ENCODE data around the gene TMEM59. TPM values are rescaled to one million over a fixed set of nuclear protein-coding genes. Genes with fewer than 3 reads are reported as not detected.
A peak's percentile ranks its signal among the peaks of the same experiment; 100 is the strongest.

The TMEM59 gene
- total RNA-seq, 1 experiment from 2014 or later, result 121 TPM

DNA sequence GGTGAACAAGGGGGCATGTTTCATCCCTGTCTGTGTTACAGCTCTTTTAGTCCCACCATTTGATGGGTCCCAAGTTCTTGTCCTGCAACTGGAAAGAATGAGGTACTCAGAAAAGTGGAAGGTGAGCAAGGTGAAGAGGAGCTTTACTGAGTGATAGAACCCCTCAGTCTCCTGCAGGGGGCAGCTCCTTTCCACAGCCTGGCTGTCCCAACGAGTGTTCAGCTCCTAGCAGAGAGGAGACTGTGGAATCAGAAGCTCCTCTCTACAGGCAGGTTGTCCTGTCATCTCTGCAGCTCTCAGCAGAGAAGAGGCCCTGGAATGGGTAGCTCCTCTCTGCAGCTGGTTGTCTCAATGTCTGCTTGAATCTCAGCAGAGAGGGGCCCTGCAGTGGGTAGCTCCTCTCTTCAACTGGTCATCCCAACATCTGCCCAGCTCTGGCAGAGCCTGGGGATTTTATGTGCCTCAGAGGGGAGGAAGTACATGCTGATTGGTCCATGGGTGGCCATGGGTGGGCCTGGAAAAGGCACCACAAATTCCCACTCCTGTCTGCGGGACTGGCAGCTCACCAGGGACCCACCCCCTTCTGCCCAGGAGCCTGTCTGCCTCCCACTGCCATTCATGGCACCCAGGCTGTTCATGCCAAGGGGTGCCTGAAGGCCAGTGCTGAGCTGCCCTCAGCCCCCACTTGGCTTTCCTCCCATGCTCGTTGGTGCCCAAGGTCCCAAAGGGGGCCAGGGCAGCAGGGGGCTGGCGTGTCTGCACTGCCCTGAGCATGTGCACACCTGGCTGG is 60.7 kb downstream of the TMEM59 start:
- H3K4me2 ChIP-seq (ENCODE audit: low read length), result no peak overlapping the region
- H3K9me3 ChIP-seq (ENCODE audit: control insufficient read depth in 1 of 2, insufficient read depth in 1 of 2, low read depth in 1 of 2, low read length in 2 of 2), result no peaks in the 10 kb centered on the region
- ChIA-PET POLR2A (no interaction called here), CTCF (interaction anchor here (0.7 to 1.1 kb wide), 3 partner anchors 8 to 129 kb away, joined by 3 to 8 read pairs (median 3); no protein-coding TSS in a partner anchor), RAD21 (ENCODE audit: low non-redundant PET in 1 of 2, low total read pairs in 2 of 2, uncharacterized antibody in 2 of 2, unreplicated experiment in 2 of 2) (interaction anchor here (1.1 to 1.2 kb wide), 2 partner anchors 90 kb away, joined by 3 to 5 read pairs; no protein-coding TSS in a partner anchor)
- H3K9ac ChIP-seq (ENCODE audit: low read length), result no peak overlapping the region
- H4K20me1 ChIP-seq (ENCODE audit: insufficient read depth), result no peaks in the 10 kb centered on the region
- H3K36me3 ChIP-seq (ENCODE audit: control insufficient read depth in 1 of 2, insufficient read depth in 2 of 2, low read length in 2 of 2), result no peaks in the 10 kb centered on the region
- DNase-seq (ENCODE audit: low read depth, low spot score), result no peak
- H3K27ac ChIP-seq (ENCODE audit: low read depth, low read length), result no peak overlapping the region
- intact Hi-C loops (cut with micrococcal nuclease), result no loop called here
- no peaks in the 10 kb centered on the region for H3K27me3 ChIP-seq (ENCODE audit: insufficient read depth, low read length)
- BruUV-seq (replicated peaks), result no TSS peak
- no peaks in the 10 kb centered on the region for H3K4me1 ChIP-seq (ENCODE audit: control insufficient read depth in 1 of 2, insufficient read depth in 2 of 2, low read length in 2 of 2)
- no peaks in the 10 kb centered on the region for H3K79me2 ChIP-seq (ENCODE audit: insufficient read depth, low read length)
- H3K4me3 ChIP-seq (replicated peaks in 1 of 2; ENCODE audit: low read depth in 1 of 2, low read length in 2 of 2), result no peak overlapping the region
- H3K9me2 ChIP-seq (ENCODE audit: insufficient read depth), result no peaks in the 10 kb centered on the region
- no peak overlapping the region for H2AFZ ChIP-seq (ENCODE audit: low read depth, low read length, poor library complexity, severe bottlenecking)
- peak; percentile 89 for ATAC-seq
- peak; percentile 67 for TF ChIP-seq RAD21 (IDR thresholded peaks at IDR 0.05; ENCODE audit: low read depth)
- no peak for TF ChIP-seq CEBPB (IDR thresholded peaks at IDR 0.05; ENCODE audit: low read depth)
- TF ChIP-seq POLR2A (IDR thresholded peaks at IDR 0.05; ENCODE audit: borderline replicate concordance, extremely low read depth, insufficient read depth, insufficient read length), result no peak
- TF ChIP-seq, protein P1, sequence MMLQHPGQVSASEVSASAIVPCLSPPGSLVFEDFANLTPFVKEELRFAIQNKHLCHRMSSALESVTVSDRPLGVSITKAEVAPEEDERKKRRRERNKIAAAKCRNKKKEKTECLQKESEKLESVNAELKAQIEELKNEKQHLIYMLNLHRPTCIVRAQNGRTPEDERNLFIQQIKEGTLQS (IDR thresholded peaks at IDR 0.05), result no peak
- TF ChIP-seq ELF1 (IDR thresholded peaks at IDR 0.05; ENCODE audit: borderline replicate concordance, low read depth), result no peak
- TF ChIP-seq, protein P2, sequence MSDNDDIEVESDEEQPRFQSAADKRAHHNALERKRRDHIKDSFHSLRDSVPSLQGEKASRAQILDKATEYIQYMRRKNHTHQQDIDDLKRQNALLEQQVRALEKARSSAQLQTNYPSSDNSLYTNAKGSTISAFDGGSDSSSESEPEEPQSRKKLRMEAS (IDR thresholded peaks at IDR 0.05), result no peak
- TF ChIP-seq ZNF274 (IDR thresholded peaks at IDR 0.05; ENCODE audit: low read depth, low read length), result no peak
- TF ChIP-seq FOSL1 (IDR thresholded peaks at IDR 0.05; ENCODE audit: low read depth), result no peak
- TF ChIP-seq ZFX (IDR thresholded peaks at IDR 0.05), result no peak
- TF ChIP-seq SP1 (IDR thresholded peaks at IDR 0.05; ENCODE audit: low read depth), result no peak
- TF ChIP-seq YY1 (IDR thresholded peaks at IDR 0.05; ENCODE audit: extremely low read depth, insufficient replicate concordance, low read depth, low read length), result no peak
- TF ChIP-seq, protein P3, sequence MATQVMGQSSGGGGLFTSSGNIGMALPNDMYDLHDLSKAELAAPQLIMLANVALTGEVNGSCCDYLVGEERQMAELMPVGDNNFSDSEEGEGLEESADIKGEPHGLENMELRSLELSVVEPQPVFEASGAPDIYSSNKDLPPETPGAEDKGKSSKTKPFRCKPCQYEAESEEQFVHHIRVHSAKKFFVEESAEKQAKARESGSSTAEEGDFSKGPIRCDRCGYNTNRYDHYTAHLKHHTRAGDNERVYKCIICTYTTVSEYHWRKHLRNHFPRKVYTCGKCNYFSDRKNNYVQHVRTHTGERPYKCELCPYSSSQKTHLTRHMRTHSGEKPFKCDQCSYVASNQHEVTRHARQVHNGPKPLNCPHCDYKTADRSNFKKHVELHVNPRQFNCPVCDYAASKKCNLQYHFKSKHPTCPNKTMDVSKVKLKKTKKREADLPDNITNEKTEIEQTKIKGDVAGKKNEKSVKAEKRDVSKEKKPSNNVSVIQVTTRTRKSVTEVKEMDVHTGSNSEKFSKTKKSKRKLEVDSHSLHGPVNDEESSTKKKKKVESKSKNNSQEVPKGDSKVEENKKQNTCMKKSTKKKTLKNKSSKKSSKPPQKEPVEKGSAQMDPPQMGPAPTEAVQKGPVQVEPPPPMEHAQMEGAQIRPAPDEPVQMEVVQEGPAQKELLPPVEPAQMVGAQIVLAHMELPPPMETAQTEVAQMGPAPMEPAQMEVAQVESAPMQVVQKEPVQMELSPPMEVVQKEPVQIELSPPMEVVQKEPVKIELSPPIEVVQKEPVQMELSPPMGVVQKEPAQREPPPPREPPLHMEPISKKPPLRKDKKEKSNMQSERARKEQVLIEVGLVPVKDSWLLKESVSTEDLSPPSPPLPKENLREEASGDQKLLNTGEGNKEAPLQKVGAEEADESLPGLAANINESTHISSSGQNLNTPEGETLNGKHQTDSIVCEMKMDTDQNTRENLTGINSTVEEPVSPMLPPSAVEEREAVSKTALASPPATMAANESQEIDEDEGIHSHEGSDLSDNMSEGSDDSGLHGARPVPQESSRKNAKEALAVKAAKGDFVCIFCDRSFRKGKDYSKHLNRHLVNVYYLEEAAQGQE (IDR thresholded peaks at IDR 0.05; ENCODE audit: low read depth), result no peak
- TF ChIP-seq CBX3 (IDR thresholded peaks at IDR 0.05; ENCODE audit: low read depth), result peak; percentile 43; the same call in 1 of the 2 replicates
- no peak for TF ChIP-seq EZH2phosphoT487 (IDR thresholded peaks at IDR 0.05; ENCODE audit: borderline replicate concordance)
- no peak for TF ChIP-seq JUND (IDR thresholded peaks at IDR 0.05)
- no peak for TF ChIP-seq EGR1 (IDR thresholded peaks at IDR 0.05; ENCODE audit: low read depth)
- TF ChIP-seq TCF7L2 (IDR thresholded peaks at IDR 0.05; ENCODE audit: borderline replicate concordance, extremely low read depth, insufficient read depth, insufficient read length), result no peak
- TF ChIP-seq EZH2 (IDR thresholded peaks at IDR 0.05), result no peak
- TF ChIP-seq SRF (IDR thresholded peaks at IDR 0.05; ENCODE audit: low read depth), result no peak
- TF ChIP-seq SIN3A (IDR thresholded peaks at IDR 0.05; ENCODE audit: low read depth), result no peak
- TF ChIP-seq, protein P4, sequence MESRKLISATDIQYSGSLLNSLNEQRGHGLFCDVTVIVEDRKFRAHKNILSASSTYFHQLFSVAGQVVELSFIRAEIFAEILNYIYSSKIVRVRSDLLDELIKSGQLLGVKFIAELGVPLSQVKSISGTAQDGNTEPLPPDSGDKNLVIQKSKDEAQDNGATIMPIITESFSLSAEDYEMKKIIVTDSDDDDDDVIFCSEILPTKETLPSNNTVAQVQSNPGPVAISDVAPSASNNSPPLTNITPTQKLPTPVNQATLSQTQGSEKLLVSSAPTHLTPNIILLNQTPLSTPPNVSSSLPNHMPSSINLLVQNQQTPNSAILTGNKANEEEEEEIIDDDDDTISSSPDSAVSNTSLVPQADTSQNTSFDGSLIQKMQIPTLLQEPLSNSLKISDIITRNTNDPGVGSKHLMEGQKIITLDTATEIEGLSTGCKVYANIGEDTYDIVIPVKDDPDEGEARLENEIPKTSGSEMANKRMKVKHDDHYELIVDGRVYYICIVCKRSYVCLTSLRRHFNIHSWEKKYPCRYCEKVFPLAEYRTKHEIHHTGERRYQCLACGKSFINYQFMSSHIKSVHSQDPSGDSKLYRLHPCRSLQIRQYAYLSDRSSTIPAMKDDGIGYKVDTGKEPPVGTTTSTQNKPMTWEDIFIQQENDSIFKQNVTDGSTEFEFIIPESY (IDR thresholded peaks at IDR 0.05; ENCODE audit: extremely low read depth, insufficient replicate concordance, low read length), result no peak
